ENCODE data around the gene PWWP2A. TPM values are rescaled to one million over a fixed set of nuclear protein-coding genes. Genes with fewer than 3 reads are reported as not detected.

Gene PWWP2A
- total RNA-seq, 1 donor from 2014 or later: 19.6 TPM

DNA sequence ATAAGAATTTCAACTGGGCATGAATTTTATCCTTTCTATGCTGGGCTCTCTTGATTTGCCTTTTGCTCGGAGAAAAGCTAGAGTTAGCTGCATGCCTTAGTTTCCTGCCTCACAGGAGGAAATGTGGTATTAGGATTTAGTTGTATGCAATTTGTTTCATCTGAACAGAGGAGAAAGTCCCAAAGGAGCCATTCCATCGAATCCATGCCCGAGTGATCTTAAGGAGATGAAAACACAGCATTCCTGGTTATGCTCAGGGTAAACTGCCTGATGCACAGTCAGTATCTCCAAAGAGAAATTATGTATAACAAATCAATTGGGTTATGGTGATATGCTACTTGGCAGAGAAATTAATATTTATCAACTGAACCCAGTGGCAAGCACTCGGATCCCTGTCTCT is 59.2 kb downstream of the PWWP2A start:
- TF ChIP-seq CTCF (IDR thresholded peaks at IDR 0.05; ENCODE audit: insufficient read depth, low read depth, low read length) (no peak), EZH2 (IDR thresholded peaks at IDR 0.05; ENCODE audit: insufficient read depth, low read length) (no peak)
- FAIRE-seq: no peak
- no peak for DNase-seq (ENCODE audit: low read depth)
- H3K4me3 Mint-ChIP-seq (ENCODE audit: unreplicated experiment): no peak overlapping the region
- Histone ChIP-seq H3K36me3 (ENCODE audit: insufficient read depth, low read length) (peaks cover 25% of the 10 kb centered on the region), H3K4me3 (ENCODE audit: insufficient read depth, low read depth, low read length) (no peak overlapping the region), H3K9ac (ENCODE audit: low read length) (no peak overlapping the region), H3K27me3 (ENCODE audit: insufficient read depth, low read length) (no peaks in the 10 kb centered on the region), H3K79me2 (ENCODE audit: insufficient read depth, low read length) (no peaks in the 10 kb centered on the region), H3K9me3 (ENCODE audit: insufficient read depth, low read depth, low read length) (no peaks in the 10 kb centered on the region), H3K4me1 (ENCODE audit: insufficient read depth, low read length) (peaks cover 3% of the 10 kb centered on the region), H3K27ac (ENCODE audit: low read depth, low read length) (no peak overlapping the region), H3K4me2 (ENCODE audit: low read length) (no peak overlapping the region), H4K20me1 (ENCODE audit: insufficient read depth, low read length) (no peaks in the 10 kb centered on the region), H2AFZ (ENCODE audit: low read depth, low read length) (no peak overlapping the region)
- peaks cover 18% of the 10 kb centered on the region for H3K36me3 Mint-ChIP-seq (ENCODE audit: low read depth, unreplicated experiment)
- peaks cover 4% of the 10 kb centered on the region for H3K9me3 Mint-ChIP-seq (ENCODE audit: unreplicated experiment)
- no peaks in the 10 kb centered on the region for H3K27me3 Mint-ChIP-seq (ENCODE audit: low read depth, unreplicated experiment)
- peaks cover 2% of the 10 kb centered on the region for H3K4me1 Mint-ChIP-seq (ENCODE audit: low read depth, unreplicated experiment)
- H3K27ac Mint-ChIP-seq (ENCODE audit: unreplicated experiment): no peak overlapping the region

- Histone ChIP-seq H3K36me3 (ENCODE audit: insufficient read depth, low read length) (peaks cover 31% of the 10 kb centered on the region), H3K27me3 (ENCODE audit: insufficient read depth, low read length) (no peaks in the 10 kb centered on the region), H3K4me1 (ENCODE audit: insufficient read depth, low read length) (peaks cover 14% of the 10 kb centered on the region), H2AFZ (ENCODE audit: low read depth, low read length) (no peak overlapping the region), H3K4me3 (ENCODE audit: insufficient read depth, low read depth, low read length) (no peak overlapping the region), H3K4me2 (ENCODE audit: low read length) (no peak overlapping the region), H3K9me3 (ENCODE audit: insufficient read depth, low read depth, low read length) (no peaks in the 10 kb centered on the region), H3K79me2 (ENCODE audit: insufficient read depth, low read length) (no peaks in the 10 kb centered on the region), H4K20me1 (ENCODE audit: insufficient read depth, low read length) (no peaks in the 10 kb centered on the region), H3K27ac (ENCODE audit: low read depth, low read length) (no peak overlapping the region), H3K9ac (ENCODE audit: low read length) (no peak overlapping the region)
- no peak for TF ChIP-seq EZH2 (IDR thresholded peaks at IDR 0.05; ENCODE audit: insufficient read depth, low read length)
- no peak for TF ChIP-seq CTCF (IDR thresholded peaks at IDR 0.05; ENCODE audit: insufficient read depth, low read depth, low read length)
- no peak overlapping the region for H3K4me3 Mint-ChIP-seq (ENCODE audit: unreplicated experiment)
- peaks cover 14% of the 10 kb centered on the region for H3K4me1 Mint-ChIP-seq (ENCODE audit: low read depth, unreplicated experiment)
- no peaks in the 10 kb centered on the region for H3K27me3 Mint-ChIP-seq (ENCODE audit: low read depth, unreplicated experiment)
- DNase-seq (ENCODE audit: low read depth): no peak
- no peak overlapping the region for H3K27ac Mint-ChIP-seq (ENCODE audit: unreplicated experiment)
- peaks cover 18% of the 10 kb centered on the region for H3K36me3 Mint-ChIP-seq (ENCODE audit: low read depth, unreplicated experiment)
- FAIRE-seq: no peak
- peaks cover 4% of the 10 kb centered on the region for H3K9me3 Mint-ChIP-seq (ENCODE audit: unreplicated experiment)
These were observed 62.0 kb downstream of the PWWP2A start for GRCh38 chr5:160057256-160057655.

GRCh38 chr5:160054831-160055230 is 64.4 kb downstream of the PWWP2A start:
- Histone ChIP-seq H3K79me2 (ENCODE audit: insufficient read depth, low read length) (no peaks in the 10 kb centered on the region), H3K27ac (ENCODE audit: low read depth, low read length) (peak overlapping the region; percentile 48), H2AFZ (ENCODE audit: low read depth, low read length) (no peak overlapping the region), H3K4me1 (ENCODE audit: insufficient read depth, low read length) (peaks cover 14% of the 10 kb centered on the region), H3K36me3 (ENCODE audit: insufficient read depth, low read length) (peaks cover 34% of the 10 kb centered on the region), H3K4me3 (ENCODE audit: insufficient read depth, low read depth, low read length) (no peak overlapping the region), H3K4me2 (ENCODE audit: low read length) (no peak overlapping the region), H4K20me1 (ENCODE audit: insufficient read depth, low read length) (no peaks in the 10 kb centered on the region), H3K27me3 (ENCODE audit: insufficient read depth, low read length) (no peaks in the 10 kb centered on the region), H3K9ac (ENCODE audit: low read length) (no peak overlapping the region), H3K9me3 (ENCODE audit: insufficient read depth, low read depth, low read length) (no peaks in the 10 kb centered on the region)
- peak; percentile 17 for DNase-seq (ENCODE audit: low read depth)
- FAIRE-seq: no peak
- Mint-ChIP-seq H3K27me3 (ENCODE audit: low read depth, unreplicated experiment) (no peaks in the 10 kb centered on the region), H3K36me3 (ENCODE audit: low read depth, unreplicated experiment) (peaks cover 16% of the 10 kb centered on the region), H3K27ac (ENCODE audit: unreplicated experiment) (peak overlapping the region; percentile 50), H3K4me1 (ENCODE audit: low read depth, unreplicated experiment) (peaks cover 14% of the 10 kb centered on the region), H3K4me3 (ENCODE audit: unreplicated experiment) (no peak overlapping the region), H3K9me3 (ENCODE audit: unreplicated experiment) (peaks cover 4% of the 10 kb centered on the region)
- no peak for TF ChIP-seq CTCF (IDR thresholded peaks at IDR 0.05; ENCODE audit: insufficient read depth, low read depth, low read length)

All from astrocyte (in vitro differentiated cells and primary cell).